ENCODE results near the gene ZNF200.

The ZNF200 gene

GRCh38 chr16:3246876-3247275 lies 11.9 kb upstream of the ZNF200 start:
- no peak for ATAC-seq
- TF ChIP-seq ZNF8 (CRISPR knock-in tag; IDR thresholded peaks at IDR 0.05) (no peak), PATZ1 (CRISPR knock-in tag; IDR thresholded peaks at IDR 0.05; ENCODE audit: borderline replicate concordance) (no peak), TOX (CRISPR knock-in tag; IDR thresholded peaks at IDR 0.05; ENCODE audit: borderline replicate concordance) (no peak), ESRRG (CRISPR knock-in tag; IDR thresholded peaks at IDR 0.05) (no peak), TSHZ2 (CRISPR knock-in tag; IDR thresholded peaks at IDR 0.05) (no peak), CSRNP3 (CRISPR knock-in tag; IDR thresholded peaks at IDR 0.05) (no peak), ARNTL (CRISPR knock-in tag; IDR thresholded peaks at IDR 0.05; ENCODE audit: borderline replicate concordance, low read depth) (no peak), BACH2 (CRISPR knock-in tag; IDR thresholded peaks at IDR 0.05; ENCODE audit: borderline replicate concordance) (no peak), CSDC2 (CRISPR knock-in tag; IDR thresholded peaks at IDR 0.05) (no peak), ZC3H10 (CRISPR knock-in tag; IDR thresholded peaks at IDR 0.05) (no peak)

GRCh38 chr16:3246002-3246401 lies 11.0 kb upstream of the ZNF200 start:
- TF ChIP-seq ZNF565 (CRISPR knock-in tag; conservative IDR thresholded peaks at IDR 0.05; ENCODE audit: low read depth) (no peak), SNAI2 (CRISPR knock-in tag; IDR thresholded peaks at IDR 0.05) (no peak), CREB5 (CRISPR knock-in tag; IDR thresholded peaks at IDR 0.05; ENCODE audit: low read depth) (no peak), ARNTL (CRISPR knock-in tag; IDR thresholded peaks at IDR 0.05; ENCODE audit: borderline replicate concordance, low read depth) (no peak)
- no peak for ATAC-seq

- ATAC-seq: no peak
- TF ChIP-seq ZNF8 (CRISPR knock-in tag; IDR thresholded peaks at IDR 0.05) (no peak), ZFP30 (CRISPR knock-in tag; IDR thresholded peaks at IDR 0.05) (no peak), SNAI2 (CRISPR knock-in tag; IDR thresholded peaks at IDR 0.05) (no peak), OSR1 (CRISPR knock-in tag; IDR thresholded peaks at IDR 0.05) (no peak), ZNF70 (CRISPR knock-in tag; IDR thresholded peaks at IDR 0.05) (no peak), POU6F1 (CRISPR knock-in tag; IDR thresholded peaks at IDR 0.05; ENCODE audit: borderline replicate concordance, low read depth) (no peak), ISL1 (CRISPR knock-in tag; IDR thresholded peaks at IDR 0.05) (no peak), ZFP3 (CRISPR knock-in tag; IDR thresholded peaks at IDR 0.05) (no peak), ESRRG (CRISPR knock-in tag; IDR thresholded peaks at IDR 0.05) (no peak), TCF4 (CRISPR knock-in tag; IDR thresholded peaks at IDR 0.05; ENCODE audit: borderline replicate concordance) (no peak), TOX (CRISPR knock-in tag; IDR thresholded peaks at IDR 0.05; ENCODE audit: borderline replicate concordance) (no peak), PATZ1 (CRISPR knock-in tag; IDR thresholded peaks at IDR 0.05; ENCODE audit: borderline replicate concordance) (no peak), CREB5 (CRISPR knock-in tag; IDR thresholded peaks at IDR 0.05; ENCODE audit: low read depth) (no peak), RARB (CRISPR knock-in tag; IDR thresholded peaks at IDR 0.05) (no peak), ZNF565 (CRISPR knock-in tag; conservative IDR thresholded peaks at IDR 0.05; ENCODE audit: low read depth) (no peak), TSHZ2 (CRISPR knock-in tag; IDR thresholded peaks at IDR 0.05) (no peak), GLIS3 (CRISPR knock-in tag; IDR thresholded peaks at IDR 0.05) (no peak), CSDC2 (CRISPR knock-in tag; IDR thresholded peaks at IDR 0.05) (no peak)
Observed at GRCh38 chr16:3243882-3244281, 8.9 kb upstream of the ZNF200 start.

Measured in SK-N-SH treated with all-trans-retinoic acid at 6 μM for 48 hours (cell line).